ENCODE measurements around the gene MFGE8. TPM values are rescaled to one million over a fixed set of nuclear protein-coding genes. Genes with fewer than 3 reads are reported as not detected.

MFGE8 gene
- total RNA-seq, 4 donors from 2014 or later = 239 to 437 (median 395) TPM

GRCh38 chr15:88887068-88887580 lies 26.1 kb downstream of the MFGE8 start:
- peaks cover 0 to 2% of the 10 kb centered on the region in 2 donors for H3K4me1 ChIP-seq
- DNase-seq (no peak), ATAC-seq (no peak)
- no peaks in the 10 kb centered on the region for H3K36me3 ChIP-seq
- H3K9me3 ChIP-seq = no peaks in the 10 kb centered on the region
- no peaks in the 10 kb centered on the region for H3K27me3 ChIP-seq
- TF ChIP-seq CTCF (IDR thresholded peaks at IDR 0.05 in 4 of 5, conservative IDR thresholded peaks at IDR 0.05 in 1 of 5) (no peak), POLR2A (IDR thresholded peaks at IDR 0.05) (no peak)
- intact Hi-C loops (cut with DNase I; ENCODE audit: low total_unique reads) (no loop called here), in situ Hi-C loops (cut with MboI; ENCODE audit: low sequenced_read_pairs in 4 of 4) (no loop called here)
- H3K27ac ChIP-seq = no peak overlapping the region
- no peak overlapping the region for H3K4me3 ChIP-seq

- H3K9me3 ChIP-seq = no peaks in the 10 kb centered on the region
- H3K36me3 ChIP-seq = peaks cover 0 to 1% of the 10 kb centered on the region in 2 donors
- no peaks in the 10 kb centered on the region for H3K27me3 ChIP-seq
- H3K4me3 ChIP-seq = no peak overlapping the region
- ATAC-seq (no peak), DNase-seq (no peak)
- no peak overlapping the region for H3K27ac ChIP-seq
- H3K4me1 ChIP-seq = no peaks in the 10 kb centered on the region
- intact Hi-C loops (cut with DNase I; ENCODE audit: low total_unique reads) = no loop called here
- TF ChIP-seq CTCF (IDR thresholded peaks at IDR 0.05 in 4 of 5, conservative IDR thresholded peaks at IDR 0.05 in 1 of 5) = no peak
- TF ChIP-seq POLR2A (IDR thresholded peaks at IDR 0.05) = no peak
- in situ Hi-C loops (cut with MboI; ENCODE audit: low sequenced_read_pairs in 4 of 4) = no loop called here
These were observed 30.4 kb downstream of the MFGE8 start for GRCh38 chr15:88882785-88883184.

GRCh38 chr15:88881775-88882174 lies 31.4 kb downstream of the MFGE8 start:
- H3K4me3 ChIP-seq = no peak overlapping the region
- DNase-seq (no peak), ATAC-seq (no peak)
- H3K9me3 ChIP-seq = no peaks in the 10 kb centered on the region
- H3K36me3 ChIP-seq = peaks cover 0 to 4% of the 10 kb centered on the region in 2 donors
- no peaks in the 10 kb centered on the region for H3K27me3 ChIP-seq
- H3K27ac ChIP-seq = no peak overlapping the region
- intact Hi-C loops (cut with DNase I; ENCODE audit: low total_unique reads) = no loop called here
- in situ Hi-C loops (cut with MboI; ENCODE audit: low sequenced_read_pairs in 4 of 4) = no loop called here
- H3K4me1 ChIP-seq = no peaks in the 10 kb centered on the region
- TF ChIP-seq POLR2A (IDR thresholded peaks at IDR 0.05) = no peak

- H3K9me3 ChIP-seq = no peaks in the 10 kb centered on the region
- intact Hi-C loops (cut with DNase I; ENCODE audit: low total_unique reads) (no loop called here), in situ Hi-C loops (cut with MboI; ENCODE audit: low sequenced_read_pairs in 4 of 4) (no loop called here)
- DNase-seq (no peak), ATAC-seq (no peak)
- peaks cover 0 to 4% of the 10 kb centered on the region in 2 donors for H3K36me3 ChIP-seq
- no peak overlapping the region for H3K27ac ChIP-seq
- TF ChIP-seq POLR2A (IDR thresholded peaks at IDR 0.05) = no peak
- no peak for TF ChIP-seq CTCF (IDR thresholded peaks at IDR 0.05 in 4 of 5, conservative IDR thresholded peaks at IDR 0.05 in 1 of 5)
- no peaks in the 10 kb centered on the region for H3K27me3 ChIP-seq
- no peak overlapping the region for H3K4me3 ChIP-seq
- H3K4me1 ChIP-seq = no peaks in the 10 kb centered on the region
These were observed 32.0 kb downstream of the MFGE8 start for GRCh38 chr15:88880944-88881740.

- Histone ChIP-seq H3K36me3 (peaks cover 0 to 4% of the 10 kb centered on the region in 2 donors), H3K4me1 (no peaks in the 10 kb centered on the region), H3K27ac (no peak overlapping the region), H3K4me3 (no peak overlapping the region), H3K9me3 (no peaks in the 10 kb centered on the region), H3K27me3 (no peaks in the 10 kb centered on the region)
- in situ Hi-C loops (cut with MboI; ENCODE audit: low sequenced_read_pairs in 4 of 4) = no loop called here
- intact Hi-C loops (cut with DNase I; ENCODE audit: low total_unique reads) = no loop called here
- peak; percentile 42 to 55 for ATAC-seq
- no peak for DNase-seq
- TF ChIP-seq POLR2A (IDR thresholded peaks at IDR 0.05) = no peak
- TF ChIP-seq CTCF (IDR thresholded peaks at IDR 0.05 in 4 of 5, conservative IDR thresholded peaks at IDR 0.05 in 1 of 5) = peak; percentile 26 to 64 (median 50)
These were observed 34.4 kb downstream of the MFGE8 start for GRCh38 chr15:88878720-88879184.
